Ishikawa (cell line): ENCODE data around the gene SRCIN1.

Experiments
- CEBPB ChIP-seq: IDR thresholded peaks from 2 replicates; pipeline ENCODE4 v1.6.1; 2012
- CREB1 ChIP-seq: IDR thresholded peaks from 2 replicates; pipeline ENCODE4 v1.6.1; 2012; ENCODE audit warnings: low read depth
- EGR1 ChIP-seq: IDR thresholded peaks from 2 replicates; pipeline ENCODE4 v1.6.1; 2012
- EP300 ChIP-seq: IDR thresholded peaks from 2 replicates; pipeline ENCODE4 v1.6.1; 2012; ENCODE audit warnings: borderline replicate concordance
- FOXM1 ChIP-seq: IDR thresholded peaks from 2 replicates; pipeline ENCODE4 v1.6.1; 2012; ENCODE audit warnings: low read depth, borderline replicate concordance
- MAX ChIP-seq: IDR thresholded peaks from 2 replicates; pipeline ENCODE4 v1.6.1; 2012
- NFIC ChIP-seq: IDR thresholded peaks from 2 replicates; pipeline ENCODE4 v1.6.1; 2012
- RAD21 ChIP-seq: IDR thresholded peaks from 2 replicates; pipeline ENCODE4 v1.6.1; 2012; ENCODE audit warnings: low read depth
- REST ChIP-seq: IDR thresholded peaks from 2 replicates; pipeline ENCODE4 v1.6.1; 2012; ENCODE audit warnings: low read depth, mild to moderate bottlenecking
- TAF1 ChIP-seq: IDR thresholded peaks from 2 replicates; pipeline ENCODE4 v1.6.1; 2012; ENCODE audit warnings: low read depth, mild to moderate bottlenecking
- TCF12 ChIP-seq: IDR thresholded peaks from 2 replicates; pipeline ENCODE4 v1.6.1; 2012; ENCODE audit warnings: low read depth
- TEAD4 ChIP-seq: IDR thresholded peaks from 2 replicates; pipeline ENCODE4 v1.6.1; 2012
- USF1 ChIP-seq: IDR thresholded peaks from 2 replicates; pipeline ENCODE4 v1.6.1; 2012
- YY1 ChIP-seq: IDR thresholded peaks from 2 replicates; pipeline ENCODE4 v1.6.1; 2012; ENCODE audit warnings: low read depth
- ZBTB7A ChIP-seq: IDR thresholded peaks from 2 replicates; pipeline ENCODE4 v1.6.1; 2012; ENCODE audit warnings: low read depth

The SRCIN1 gene

GRCh38 chr17:38574712-38575111 is 31.0 kb downstream of the SRCIN1 start:
- TF ChIP-seq CREB1 (no peak), EGR1 (no peak), NFIC (no peak), CEBPB (no peak), YY1 (no peak), FOXM1 (no peak), REST (no peak), TEAD4 (no peak), ZBTB7A (no peak), TCF12 (no peak), RAD21 (no peak), EP300 (no peak), USF1 (no peak), MAX (no peak), TAF1 (no peak)

- TF ChIP-seq NFIC (no peak), CREB1 (no peak), TEAD4 (no peak), EP300 (no peak), USF1 (no peak), TCF12 (no peak), MAX (no peak), ZBTB7A (no peak), CEBPB (no peak)
Observed at GRCh38 chr17:38572669-38573365, 32.9 kb downstream of the SRCIN1 start.

- TF ChIP-seq TEAD4, result no peak
- peak; percentile 10; the same call in 1 of the 2 replicates for TF ChIP-seq ZBTB7A
Observed at GRCh38 chr17:38571833-38572668, 33.7 kb downstream of the SRCIN1 start.

GRCh38 chr17:38569701-38570512 is 35.8 kb downstream of the SRCIN1 start:
- TF ChIP-seq TCF12, result no peak
- TF ChIP-seq FOXM1, result no peak
- no peak for TF ChIP-seq TEAD4
- no peak for TF ChIP-seq REST
- TF ChIP-seq YY1, result no peak

GRCh38 chr17:38568845-38569510 is 36.8 kb downstream of the SRCIN1 start:
- TF ChIP-seq MAX (no peak), CREB1 (no peak)
